GM12865 (cell line): ENCODE data around the gene REL.
"Not testable (repeated sequence)": the region's sequence is repeated elsewhere in the genome, so short reads cannot be mapped to it uniquely, and the experiment has no call there.

Experiments
- DNase-seq: peaks from one replicate; pipeline ENCODE4 v3.0.0; 2010; ENCODE audit warnings: low read depth
- H3K4me3 ChIP-seq: 2 replicates; pipeline ENCODE4 v1.5.1; 2011; ENCODE audit warnings: mild to moderate bottlenecking, low read depth, low read length, control low read depth
- TF ChIP-seq, protein P1 (sequence below): IDR thresholded peaks from 2 replicates; pipeline ENCODE4 v1.5.1; 2011; ENCODE audit warnings: low read length, control low read depth, low read depth, inconsistent platforms; ENCODE audit not compliant: insufficient read depth; ENCODE audit errors: missing control alignments

REL gene

DNA sequence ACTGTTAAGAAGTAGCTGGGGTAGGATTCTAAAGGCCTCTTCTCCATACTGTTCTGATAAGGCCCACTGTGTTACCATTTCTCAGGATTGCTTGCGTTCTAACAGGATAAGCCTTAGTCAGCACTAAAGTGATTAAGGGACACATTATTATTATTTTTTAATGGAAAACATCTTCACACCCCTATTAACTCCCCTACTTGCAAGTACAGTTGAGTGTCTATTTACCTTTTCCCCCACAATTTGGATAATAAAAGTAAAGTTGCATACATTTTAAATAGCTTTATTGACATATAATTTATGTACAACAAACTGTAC, 9.0 kb downstream of the REL start:
- TF ChIP-seq, protein P1, sequence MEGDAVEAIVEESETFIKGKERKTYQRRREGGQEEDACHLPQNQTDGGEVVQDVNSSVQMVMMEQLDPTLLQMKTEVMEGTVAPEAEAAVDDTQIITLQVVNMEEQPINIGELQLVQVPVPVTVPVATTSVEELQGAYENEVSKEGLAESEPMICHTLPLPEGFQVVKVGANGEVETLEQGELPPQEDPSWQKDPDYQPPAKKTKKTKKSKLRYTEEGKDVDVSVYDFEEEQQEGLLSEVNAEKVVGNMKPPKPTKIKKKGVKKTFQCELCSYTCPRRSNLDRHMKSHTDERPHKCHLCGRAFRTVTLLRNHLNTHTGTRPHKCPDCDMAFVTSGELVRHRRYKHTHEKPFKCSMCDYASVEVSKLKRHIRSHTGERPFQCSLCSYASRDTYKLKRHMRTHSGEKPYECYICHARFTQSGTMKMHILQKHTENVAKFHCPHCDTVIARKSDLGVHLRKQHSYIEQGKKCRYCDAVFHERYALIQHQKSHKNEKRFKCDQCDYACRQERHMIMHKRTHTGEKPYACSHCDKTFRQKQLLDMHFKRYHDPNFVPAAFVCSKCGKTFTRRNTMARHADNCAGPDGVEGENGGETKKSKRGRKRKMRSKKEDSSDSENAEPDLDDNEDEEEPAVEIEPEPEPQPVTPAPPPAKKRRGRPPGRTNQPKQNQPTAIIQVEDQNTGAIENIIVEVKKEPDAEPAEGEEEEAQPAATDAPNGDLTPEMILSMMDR, result no peak
- no peak for DNase-seq
- peak overlapping the region; percentile 15; the same call in 1 of the 2 replicates for H3K4me3 ChIP-seq

DNA sequence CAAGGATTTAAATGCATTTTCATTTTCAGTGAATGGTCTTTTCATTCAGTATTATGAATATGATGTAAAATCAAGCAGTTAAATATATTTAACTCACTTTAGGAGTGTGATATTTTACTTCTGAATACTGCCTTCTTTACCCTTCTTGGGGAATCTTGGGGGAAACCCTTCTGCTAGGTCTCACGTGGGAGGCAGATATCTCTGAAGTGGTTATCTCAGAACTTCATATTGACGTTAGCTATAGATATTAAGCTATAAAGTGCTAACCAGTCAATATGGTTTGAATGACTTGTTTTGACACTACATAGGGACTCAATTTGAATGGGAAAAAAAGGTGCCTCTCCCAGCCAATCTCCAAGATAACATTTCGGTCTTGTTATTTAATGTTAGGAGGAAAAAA, 9.8 kb downstream of the REL start:
- TF ChIP-seq, protein P1, result no peak
- peak overlapping the region; percentile 29 for H3K4me3 ChIP-seq
- DNase-seq, result no peak

DNA sequence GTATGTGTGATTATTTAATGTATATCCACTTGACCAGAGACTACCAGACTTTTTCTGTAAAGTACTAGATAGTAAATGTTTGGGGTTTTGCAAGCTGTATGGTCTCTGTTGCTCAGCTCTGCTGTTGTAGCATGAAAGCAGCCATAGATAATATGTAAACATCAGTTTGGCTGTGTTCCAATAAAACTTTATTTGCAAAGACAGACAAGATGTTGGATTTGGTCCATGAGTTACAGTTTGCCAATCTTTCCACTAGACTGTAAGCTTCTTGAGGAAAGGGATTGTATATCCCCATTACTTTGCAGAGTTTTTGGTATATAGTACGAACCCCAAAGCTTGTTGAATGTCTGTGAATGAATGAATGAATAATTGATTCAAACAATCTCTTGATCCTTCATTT, 17.2 kb downstream of the REL start:
- H3K4me3 ChIP-seq, result no peak overlapping the region
- DNase-seq, result no peak
- TF ChIP-seq, protein P1, result no peak

DNA sequence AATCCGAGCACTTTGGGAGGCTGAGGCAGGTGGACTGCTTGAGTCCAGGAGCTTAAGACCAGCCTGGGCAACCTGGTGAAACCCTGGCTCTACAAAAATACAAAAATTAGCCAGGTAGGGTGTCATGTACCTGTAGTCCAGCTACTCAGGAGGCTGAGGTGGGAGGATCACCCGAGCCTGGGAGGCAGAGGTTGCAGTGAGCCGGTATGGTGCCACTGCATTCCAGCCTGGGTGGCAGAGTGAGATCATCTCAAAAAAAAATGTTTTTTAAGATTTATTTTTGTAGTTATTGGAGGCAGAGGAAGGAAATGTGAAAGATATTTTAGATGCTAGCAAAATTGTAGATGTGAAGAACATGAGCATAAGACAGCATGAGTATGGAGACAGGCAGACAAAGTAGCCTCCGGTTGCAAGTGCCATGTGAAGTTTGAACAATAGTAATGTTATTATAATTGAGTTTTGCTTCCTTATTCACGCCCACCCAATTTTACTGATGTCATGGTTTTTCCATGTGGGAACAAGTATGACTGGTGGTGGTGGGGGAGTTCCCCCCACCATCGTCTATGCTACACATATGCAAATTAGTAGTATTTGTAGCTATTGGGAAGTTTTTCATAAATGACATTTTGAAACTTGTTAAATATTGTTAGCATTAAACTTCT, 18.0 kb downstream of the REL start:
- DNase-seq, result peak; percentile 50
- H3K4me3 ChIP-seq, result no peak overlapping the region
- TF ChIP-seq, protein P1, result no peak

DNA sequence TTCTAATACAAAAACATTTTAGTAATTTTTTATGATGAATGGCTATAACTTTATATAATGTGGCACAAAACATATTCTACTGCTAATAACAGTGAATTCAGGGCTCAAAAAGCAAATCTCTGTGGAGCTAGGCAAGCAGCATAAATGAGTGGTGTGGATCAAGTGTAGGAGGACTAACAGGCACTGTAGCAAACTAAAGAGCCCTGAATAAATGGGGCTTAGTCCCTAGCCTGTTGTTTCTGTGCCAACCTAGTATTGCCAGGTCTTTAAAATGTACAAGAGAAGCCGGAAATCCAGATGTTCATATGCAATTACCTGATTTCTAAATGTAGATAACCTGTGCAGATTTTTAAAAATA, 18.5 kb downstream of the REL start:
- DNase-seq, result no peak
- TF ChIP-seq, protein P1, result no peak
- H3K4me3 ChIP-seq, result no peak overlapping the region

DNA sequence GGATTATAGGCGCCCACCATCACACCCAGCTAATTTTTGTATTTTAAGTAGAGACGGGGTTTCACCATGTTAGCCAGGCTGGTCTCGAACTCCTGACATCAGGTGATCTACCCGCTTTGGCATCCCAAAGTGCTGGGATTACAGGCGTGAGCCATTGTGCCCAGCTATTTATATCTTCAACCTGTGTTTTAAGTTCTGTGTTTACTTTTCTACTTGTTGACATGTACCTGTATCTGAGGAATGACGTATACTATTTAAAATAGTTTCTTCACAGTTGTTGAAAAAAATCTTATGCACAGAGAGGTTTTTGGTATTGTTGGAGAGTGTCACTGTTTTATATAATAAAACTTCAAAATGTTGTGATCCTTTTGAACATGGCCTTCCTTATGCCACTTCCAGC, 19.9 kb downstream of the REL start:
- not testable (repeated sequence) for H3K4me3 ChIP-seq, DNase-seq

DNA sequence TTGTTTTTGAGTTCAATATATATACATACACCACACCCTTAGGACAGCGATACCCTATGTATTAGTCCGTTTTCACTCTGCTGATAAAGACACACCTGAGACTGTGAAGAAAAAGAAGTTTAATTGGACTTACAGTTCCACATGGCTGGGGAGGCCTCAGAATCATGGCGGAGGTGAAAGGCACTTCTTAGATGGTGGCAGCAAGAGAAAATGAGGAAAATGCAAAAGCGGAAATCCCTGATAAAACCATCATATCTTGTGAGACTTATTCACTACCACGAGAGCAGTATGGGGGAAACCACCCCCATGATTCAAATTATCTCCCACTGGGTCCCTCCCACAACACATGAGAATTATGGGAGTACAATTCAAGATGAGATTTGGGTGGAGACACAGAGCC, 24.5 kb downstream of the REL start:
- not testable (repeated sequence) for H3K4me3 ChIP-seq

DNA sequence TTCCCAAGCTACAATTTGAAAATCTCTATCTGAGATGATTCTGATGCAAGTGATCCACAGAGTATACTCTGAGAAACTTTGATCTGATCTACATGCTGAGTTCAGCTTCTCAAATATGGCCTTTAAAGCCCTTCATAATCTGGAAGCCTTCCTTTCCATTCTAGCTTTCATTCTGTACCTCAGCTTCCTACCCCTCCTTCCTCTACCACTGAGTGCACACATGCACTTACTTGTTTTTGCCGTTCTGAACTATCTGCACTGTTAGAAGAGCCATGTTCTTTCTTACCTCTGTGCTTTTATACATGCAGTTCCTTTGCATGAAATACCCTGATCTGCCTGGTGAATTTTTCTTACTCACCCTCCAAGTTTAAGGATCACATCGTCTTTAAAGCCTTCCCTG, 25.0 kb downstream of the REL start:
- TF ChIP-seq, protein P1, result no peak
- H3K4me3 ChIP-seq, result no peak overlapping the region
- no peak for DNase-seq

More for the DNA sequence above, 24.5 kb downstream of the REL start:
- not testable (repeated sequence) for DNase-seq
